Measurements from ENCODE around the gene HHIPL1.

HHIPL1 gene

GRCh38 chr14:99678198-99678597, 33.3 kb downstream of the HHIPL1 start:
- DNase-seq, result no peak

GRCh38 chr14:99679111-99679510, 34.2 kb downstream of the HHIPL1 start:
- DNase-seq, result no peak

- no peak for DNase-seq
Observed at GRCh38 chr14:99679543-99679942, 34.6 kb downstream of the HHIPL1 start.

GRCh38 chr14:99679996-99680395, 35.1 kb downstream of the HHIPL1 start:
- no peak for DNase-seq

GRCh38 chr14:99681101-99681831, 36.3 kb downstream of the HHIPL1 start:
- no peak for DNase-seq

GRCh38 chr14:99681832-99682148, 36.9 kb downstream of the HHIPL1 start:
- DNase-seq, result no peak

GRCh38 chr14:99682809-99683618, 38.1 kb downstream of the HHIPL1 start:
- no peak for DNase-seq

GRCh38 chr14:99683619-99684409, 38.9 kb downstream of the HHIPL1 start, which contains the start of gene CYP46A1:
Gene CYP46A1 (plus strand): TSS chr14:99684298. CDS start chr14:99684418, 120 bp downstream.
- no peak for DNase-seq

GRCh38 chr14:99684410-99684934, 39.5 kb downstream of the HHIPL1 start:
- no peak for DNase-seq

- no peak for DNase-seq
Observed at GRCh38 chr14:99685151-99685591, 40.2 kb downstream of the HHIPL1 start.

GRCh38 chr14:99685596-99685995, 40.7 kb downstream of the HHIPL1 start:
- no peak for DNase-seq

- DNase-seq, result no peak
Observed at GRCh38 chr14:99686557-99687283, 41.8 kb downstream of the HHIPL1 start.

GRCh38 chr14:99687284-99688209, 42.6 kb downstream of the HHIPL1 start:
- DNase-seq, result no peak

- DNase-seq, result no peak
Observed at GRCh38 chr14:99688210-99688581, 43.3 kb downstream of the HHIPL1 start.

- DNase-seq, result no peak
Observed at GRCh38 chr14:99688629-99689028, 43.7 kb downstream of the HHIPL1 start.

- DNase-seq, result no peak
Observed at GRCh38 chr14:99689266-99690236, 44.6 kb downstream of the HHIPL1 start.

- DNase-seq, result no peak
Observed at GRCh38 chr14:99690636-99691035, 45.7 kb downstream of the HHIPL1 start.

GRCh38 chr14:99691111-99691885, 46.4 kb downstream of the HHIPL1 start:
- no peak for DNase-seq

- no peak for DNase-seq
Observed at GRCh38 chr14:99693918-99694317, 49.0 kb downstream of the HHIPL1 start.

All from cortex of kidney (tissue), 1 donor.